ENCODE data around the gene HOXB13.

The HOXB13 gene

DNA sequence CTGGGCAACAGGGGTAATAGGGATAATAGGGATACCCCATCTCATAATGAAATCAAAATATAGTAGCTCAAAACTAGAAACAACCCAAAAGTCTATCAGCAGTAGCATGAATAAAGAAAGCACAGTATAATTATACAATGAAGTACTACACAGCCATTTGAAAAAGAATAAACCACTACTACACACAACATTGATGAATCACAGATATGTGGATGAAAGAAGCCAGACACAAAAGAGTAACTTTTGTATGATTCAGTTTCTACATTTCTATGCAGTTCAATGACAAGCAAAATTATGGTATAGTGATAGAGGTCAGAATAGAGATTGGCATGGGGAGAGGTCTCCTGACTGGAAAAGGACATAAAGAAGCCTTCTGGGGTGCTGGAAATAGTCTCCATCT, 2.8 kb upstream of the HOXB13 start:
- TF ChIP-seq, protein P1, sequence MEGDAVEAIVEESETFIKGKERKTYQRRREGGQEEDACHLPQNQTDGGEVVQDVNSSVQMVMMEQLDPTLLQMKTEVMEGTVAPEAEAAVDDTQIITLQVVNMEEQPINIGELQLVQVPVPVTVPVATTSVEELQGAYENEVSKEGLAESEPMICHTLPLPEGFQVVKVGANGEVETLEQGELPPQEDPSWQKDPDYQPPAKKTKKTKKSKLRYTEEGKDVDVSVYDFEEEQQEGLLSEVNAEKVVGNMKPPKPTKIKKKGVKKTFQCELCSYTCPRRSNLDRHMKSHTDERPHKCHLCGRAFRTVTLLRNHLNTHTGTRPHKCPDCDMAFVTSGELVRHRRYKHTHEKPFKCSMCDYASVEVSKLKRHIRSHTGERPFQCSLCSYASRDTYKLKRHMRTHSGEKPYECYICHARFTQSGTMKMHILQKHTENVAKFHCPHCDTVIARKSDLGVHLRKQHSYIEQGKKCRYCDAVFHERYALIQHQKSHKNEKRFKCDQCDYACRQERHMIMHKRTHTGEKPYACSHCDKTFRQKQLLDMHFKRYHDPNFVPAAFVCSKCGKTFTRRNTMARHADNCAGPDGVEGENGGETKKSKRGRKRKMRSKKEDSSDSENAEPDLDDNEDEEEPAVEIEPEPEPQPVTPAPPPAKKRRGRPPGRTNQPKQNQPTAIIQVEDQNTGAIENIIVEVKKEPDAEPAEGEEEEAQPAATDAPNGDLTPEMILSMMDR (IDR thresholded peaks at IDR 0.05; ENCODE audit: borderline replicate concordance, insufficient read depth, low read depth, low read length), result no peak
- no peak overlapping the region for H3K4me3 ChIP-seq (ENCODE audit: low read depth, low read length)

DNA sequence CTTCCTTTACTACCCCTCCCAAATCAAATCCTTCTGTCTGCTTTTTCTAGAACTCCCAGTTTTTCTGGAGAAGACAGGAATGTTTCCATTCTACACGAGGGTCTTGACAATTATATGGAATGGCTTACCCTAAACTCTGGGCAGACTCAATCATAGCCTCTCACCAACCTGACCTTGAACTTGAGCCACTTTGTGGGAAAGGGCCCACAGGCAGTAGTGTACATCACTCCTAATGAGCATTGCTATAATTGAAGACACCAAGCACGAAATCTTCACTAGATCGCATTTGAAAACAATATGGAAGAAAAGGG, 1.6 kb upstream of the HOXB13 start:
- TF ChIP-seq, protein P1 (IDR thresholded peaks at IDR 0.05; ENCODE audit: borderline replicate concordance, insufficient read depth, low read depth, low read length), result no peak

DNA sequence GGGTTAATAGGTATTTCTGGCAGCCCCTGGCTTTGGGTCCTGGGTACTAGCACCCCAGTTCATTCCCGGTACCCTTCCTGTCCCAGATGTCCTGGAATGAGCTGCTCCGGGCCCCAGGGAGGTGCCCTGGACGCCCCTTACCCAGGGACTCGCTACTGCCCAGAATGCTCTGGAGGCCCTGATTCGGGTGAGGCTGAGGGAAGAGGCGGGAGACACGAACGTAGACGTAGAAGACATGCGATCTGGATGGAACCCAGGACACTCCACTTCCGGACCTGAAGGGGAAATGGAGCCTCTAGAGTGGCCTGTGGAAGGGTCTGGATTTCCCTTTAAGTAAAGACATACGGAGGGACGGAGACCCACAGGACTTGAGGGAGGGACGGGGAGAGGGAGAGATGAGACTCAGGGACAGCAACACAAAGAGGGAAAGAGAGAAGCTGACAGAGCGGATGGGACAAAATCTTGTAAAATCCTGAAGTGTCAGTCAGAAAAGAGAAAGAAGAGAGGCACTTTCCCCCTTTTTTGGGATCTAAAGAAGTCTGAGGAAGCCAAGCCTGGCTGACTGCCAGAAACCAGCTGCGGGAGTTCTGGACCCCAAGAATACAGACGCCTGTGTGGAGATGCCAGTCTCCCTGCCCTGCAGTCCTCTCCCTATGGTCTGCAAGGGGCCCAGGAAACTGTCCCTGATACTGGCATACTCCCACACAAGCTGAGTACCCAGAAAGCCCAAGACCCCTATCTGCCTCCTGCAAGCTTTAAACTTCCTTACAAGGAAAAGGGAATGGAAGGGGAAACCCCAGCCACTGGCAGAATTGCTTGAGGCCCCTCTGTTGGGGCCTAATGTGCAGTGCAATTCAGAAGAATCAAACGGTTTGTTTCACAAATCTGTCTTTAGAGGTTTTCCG, 1.0 kb upstream of the HOXB13 start:
- TF ChIP-seq, protein P1 (IDR thresholded peaks at IDR 0.05; ENCODE audit: borderline replicate concordance, insufficient read depth, low read depth, low read length), result no peak
- H3K4me3 ChIP-seq (ENCODE audit: low read depth, low read length), result no peak overlapping the region

More for the DNA sequence above, 1.6 kb upstream of the HOXB13 start:
- H3K4me3 ChIP-seq (ENCODE audit: low read depth, low read length), result no peak overlapping the region

DNA sequence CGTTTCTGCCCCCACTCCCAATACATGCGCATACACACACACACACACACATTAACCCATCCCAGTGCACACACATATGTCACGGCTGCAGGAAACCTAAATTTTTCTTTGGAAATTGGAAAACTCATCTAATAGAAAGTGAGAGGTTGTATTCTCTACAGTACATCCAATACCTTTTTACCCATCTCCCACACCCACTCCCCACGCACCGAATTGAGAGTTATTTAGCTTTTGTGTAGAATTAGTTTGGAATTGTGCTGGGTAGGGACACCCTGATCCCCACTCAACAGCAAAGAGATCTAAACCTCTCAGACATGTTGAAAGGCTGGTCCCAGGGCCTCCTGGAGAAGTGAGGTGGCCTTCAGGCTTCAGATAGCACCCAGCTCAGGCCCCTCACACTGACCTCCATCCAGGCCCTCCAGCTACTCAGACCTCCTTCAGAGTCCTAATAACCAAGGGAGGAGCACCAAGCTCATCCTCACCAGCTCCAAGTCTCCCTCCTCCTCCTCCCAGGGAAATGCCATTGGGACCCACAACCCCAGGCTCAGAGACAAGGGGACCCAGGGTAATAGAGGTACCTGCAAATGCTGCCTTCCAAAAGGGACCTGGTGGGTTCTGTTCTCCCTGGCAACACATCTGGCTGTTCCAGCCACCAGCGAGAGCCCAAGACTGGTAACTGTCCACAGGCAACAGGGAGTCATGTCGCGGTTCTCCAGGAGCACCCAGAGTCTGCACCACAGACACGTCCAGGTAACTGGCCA, 955 bp downstream of the HOXB13 start:
- no peak overlapping the region for H3K4me3 ChIP-seq (ENCODE audit: low read depth, low read length)

DNA sequence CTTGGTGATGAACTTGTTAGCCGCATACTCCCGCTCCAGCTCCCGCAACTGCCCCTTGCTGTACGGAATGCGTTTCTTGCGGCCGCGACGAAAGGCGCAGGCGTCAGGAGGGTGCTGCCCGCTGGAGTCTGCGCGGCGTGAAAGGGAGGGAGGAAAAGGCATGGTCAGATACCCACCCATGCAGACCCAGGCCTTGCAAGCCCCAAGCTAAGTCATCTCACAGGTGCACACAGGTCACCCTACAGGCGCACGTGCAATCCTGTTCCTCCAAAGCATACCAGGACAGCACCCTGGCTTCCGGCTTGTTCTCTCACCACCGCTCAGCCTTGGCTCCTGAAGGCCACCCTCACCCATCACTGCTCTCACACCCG, 1.6 kb downstream of the HOXB13 start:
- H3K4me3 ChIP-seq (ENCODE audit: low read depth, low read length), result no peak overlapping the region
- TF ChIP-seq, protein P1 (IDR thresholded peaks at IDR 0.05; ENCODE audit: borderline replicate concordance, insufficient read depth, low read depth, low read length), result no peak

More for the DNA sequence above, 955 bp downstream of the HOXB13 start:
- TF ChIP-seq, protein P1 (IDR thresholded peaks at IDR 0.05; ENCODE audit: borderline replicate concordance, insufficient read depth, low read depth, low read length), result no peak

DNA sequence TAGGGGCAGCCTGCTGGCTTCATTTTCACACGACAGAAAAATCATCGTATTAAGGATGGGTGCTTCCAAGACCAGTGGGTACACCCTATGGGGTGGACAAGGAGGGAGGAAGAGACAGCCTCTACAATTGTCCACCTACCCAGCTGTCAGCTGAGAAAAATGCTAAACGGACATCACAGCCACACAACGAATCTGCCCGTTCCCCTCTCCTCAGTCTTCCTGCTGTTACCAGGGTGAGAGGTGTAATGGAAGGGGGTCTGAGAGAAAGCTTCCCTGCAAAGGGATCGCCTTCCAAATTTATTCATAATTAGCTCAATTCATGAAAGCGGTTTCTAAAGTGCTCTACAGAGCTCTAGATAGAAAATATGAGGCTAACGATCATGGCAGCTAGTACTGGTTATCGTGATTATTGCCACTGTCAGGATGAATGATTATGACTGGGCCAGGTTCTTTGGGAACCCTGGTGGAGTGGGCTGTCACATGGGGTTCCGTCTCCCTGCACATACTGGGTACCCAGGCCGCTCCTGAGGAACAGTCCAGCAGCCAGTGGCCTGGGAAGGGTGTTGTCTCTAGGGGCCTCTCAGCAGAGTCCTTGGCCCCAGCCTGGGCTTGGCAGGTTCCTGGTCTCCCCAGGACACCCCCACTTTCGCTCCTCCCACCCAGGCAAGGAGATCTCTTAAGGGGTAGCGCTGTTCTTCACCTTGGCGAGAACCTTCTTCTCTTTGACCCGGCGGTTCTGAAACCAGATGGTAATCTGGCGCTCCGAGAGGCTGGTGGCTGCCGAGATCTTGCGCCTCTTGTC, 2.2 kb downstream of the HOXB13 start:
- TF ChIP-seq, protein P1 (IDR thresholded peaks at IDR 0.05; ENCODE audit: borderline replicate concordance, insufficient read depth, low read depth, low read length), result no peak

More for the DNA sequence above, 2.2 kb downstream of the HOXB13 start:
- H3K4me3 ChIP-seq (ENCODE audit: low read depth, low read length), result no peak overlapping the region

Data from GM12875 (cell line).